GM18858 (cell line): ENCODE data around the gene TJP1.
"Not testable (repeated sequence)": the region's sequence is repeated elsewhere in the genome, so short reads cannot be mapped to it uniquely, and the experiment has no call there.

Source experiments
- ATAC-seq: cut with Tn5 transposase; IDR thresholded peaks from one replicate; pipeline ENCODE4 v1.9.1; 2021; ENCODE audit not compliant: unreplicated experiment

TJP1 gene

DNA sequence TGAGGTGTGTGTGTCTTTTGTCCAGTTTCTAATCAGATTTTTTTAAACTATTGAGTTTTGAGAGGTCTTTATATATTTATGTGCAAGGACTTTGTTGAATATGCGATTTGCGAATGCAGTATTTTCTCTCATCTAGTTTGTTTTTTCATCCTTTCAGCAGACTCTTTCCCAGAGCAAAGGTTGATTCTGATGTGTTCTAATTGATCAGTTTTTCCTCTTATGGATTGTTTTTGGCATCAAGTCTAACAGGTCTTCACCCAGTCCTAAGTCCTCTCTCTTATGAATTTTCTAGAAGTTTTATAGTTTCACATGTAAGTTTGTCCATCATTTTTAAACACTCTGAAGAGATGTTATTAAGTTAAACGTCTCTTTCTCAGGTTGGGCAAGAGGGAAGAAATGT lies 17.8 kb upstream of the TJP1 start:
- ATAC-seq, result no peak

DNA sequence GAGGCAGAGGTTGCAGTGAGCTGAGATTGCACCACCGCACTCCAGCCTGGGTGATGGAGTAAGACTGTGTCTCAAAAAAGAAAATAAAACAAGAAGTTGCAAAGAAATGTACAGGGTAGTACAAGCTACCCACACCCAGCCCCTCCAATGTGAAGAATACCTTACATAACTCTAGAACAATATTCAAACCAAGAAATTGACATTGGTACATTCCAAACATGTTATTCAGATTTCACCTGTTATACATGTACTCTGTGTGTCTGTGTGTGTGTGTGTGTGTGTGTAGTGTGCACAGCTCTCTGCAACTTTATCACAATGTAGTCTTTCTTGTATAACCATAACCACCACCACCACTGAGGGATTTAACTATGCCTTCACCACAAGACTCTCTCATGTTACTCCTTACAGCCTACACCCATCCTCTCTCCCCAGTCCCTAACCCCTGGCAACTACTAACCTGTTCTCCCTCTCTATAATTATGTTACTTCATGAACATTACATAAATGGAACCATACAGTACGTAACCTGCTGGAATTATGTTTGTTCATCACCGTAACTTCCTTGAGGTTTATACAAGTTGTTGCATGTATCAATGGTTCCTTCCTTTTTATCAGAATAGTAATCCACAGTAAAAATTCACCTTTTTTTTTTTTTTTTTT lies 16.2 kb upstream of the TJP1 start:
- ATAC-seq, result no peak

DNA sequence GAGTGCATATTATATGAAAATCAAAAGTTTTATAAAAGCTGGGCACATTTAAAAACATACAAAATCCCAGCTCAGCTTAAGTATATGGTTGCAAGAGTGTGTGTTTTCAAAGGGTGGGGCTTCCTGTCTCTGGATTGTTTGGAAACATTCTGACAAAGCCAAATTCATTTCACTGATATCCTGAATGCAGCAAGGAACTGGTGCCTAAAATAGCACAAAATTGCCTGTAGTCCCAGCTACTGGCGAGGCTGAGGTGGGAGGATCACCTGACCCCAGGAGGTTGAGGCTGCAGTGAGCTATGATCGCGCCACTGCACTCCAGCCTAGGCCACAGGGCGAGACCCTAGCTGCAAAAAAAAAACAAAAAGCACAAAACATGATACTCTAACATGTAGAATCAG lies 13.0 kb upstream of the TJP1 start:
- no peak for ATAC-seq

DNA sequence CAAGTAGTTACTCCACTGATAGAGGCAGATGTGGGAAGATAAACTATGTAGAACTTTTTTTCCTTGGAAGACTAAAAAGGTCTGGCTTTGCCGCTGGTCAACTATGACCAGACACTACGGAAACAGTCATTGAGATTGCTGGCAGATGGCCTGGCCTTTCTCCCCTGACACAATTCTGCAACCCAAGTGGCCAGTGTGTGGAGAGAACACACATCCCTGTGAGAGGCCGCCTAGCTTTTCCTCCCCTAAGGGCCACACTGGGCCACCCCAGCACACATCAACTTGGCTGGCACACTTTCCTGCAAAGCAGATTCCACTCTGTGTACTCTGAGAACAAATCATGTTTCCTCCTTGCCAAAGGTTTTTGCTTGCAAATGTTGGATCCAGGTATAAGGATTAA lies 10.4 kb upstream of the TJP1 start:
- ATAC-seq, result no peak

DNA sequence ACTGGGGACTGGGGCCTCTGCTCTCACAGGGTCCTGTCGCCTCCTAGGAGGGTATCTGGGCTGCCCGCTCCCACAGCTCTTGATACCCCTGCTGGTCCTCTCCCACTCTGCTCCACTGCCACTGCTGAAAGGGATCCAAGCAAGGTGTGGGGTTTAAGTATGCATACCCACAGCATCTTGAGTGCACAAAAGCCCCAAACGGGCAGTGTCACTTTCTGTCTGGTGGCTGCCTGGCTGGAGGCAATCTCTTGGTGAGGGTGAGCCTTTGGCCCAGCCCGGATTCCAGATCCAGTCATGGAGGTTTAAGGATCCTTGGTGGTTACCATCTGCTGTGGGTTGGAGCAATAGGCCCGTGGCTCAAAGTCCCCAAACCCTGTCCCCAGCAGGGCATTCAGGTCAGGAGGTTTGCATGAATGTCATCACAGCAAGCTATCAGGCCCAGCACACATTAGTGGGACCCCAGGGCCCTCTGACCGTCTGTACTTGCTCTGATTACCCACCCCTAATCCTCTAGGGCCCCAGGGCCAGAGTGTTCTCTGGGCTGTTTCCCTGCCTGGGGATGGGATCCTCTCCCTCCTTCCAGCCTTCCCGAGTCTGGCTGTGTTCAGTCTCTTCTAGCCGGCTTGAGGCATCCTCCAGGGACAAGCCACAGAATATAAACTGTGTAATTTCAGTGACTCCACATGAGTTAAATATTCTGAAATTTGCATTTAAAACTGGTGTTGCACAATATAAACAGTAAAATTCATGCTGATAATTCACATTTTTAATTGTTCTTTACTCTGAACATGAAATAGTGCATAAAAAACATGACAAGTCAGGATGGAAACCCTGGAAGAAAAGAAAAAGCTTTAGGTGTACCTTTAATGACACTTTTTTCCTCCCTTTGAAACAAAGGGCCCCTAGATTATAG lies 4.9 kb upstream of the TJP1 start:
- no peak for ATAC-seq

DNA sequence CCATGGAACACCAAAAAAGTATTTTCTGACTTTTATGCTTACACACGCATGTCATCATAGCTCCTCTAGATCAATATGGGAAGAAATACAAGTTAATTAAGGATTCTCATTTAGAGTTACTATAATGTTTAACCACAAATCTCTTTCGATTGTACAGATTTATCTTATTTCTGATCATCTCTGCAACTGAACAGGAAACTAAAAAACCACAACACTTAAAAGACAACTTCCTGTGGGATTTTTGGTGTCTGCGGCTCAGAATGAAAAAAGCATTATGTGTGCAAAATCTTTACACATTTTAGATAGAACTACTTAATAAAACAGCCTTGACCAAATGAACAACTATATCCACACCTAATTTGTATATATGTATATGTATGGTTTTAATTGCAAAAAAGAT lies 3.0 kb upstream of the TJP1 start:
- ATAC-seq, result peak; percentile 53

DNA sequence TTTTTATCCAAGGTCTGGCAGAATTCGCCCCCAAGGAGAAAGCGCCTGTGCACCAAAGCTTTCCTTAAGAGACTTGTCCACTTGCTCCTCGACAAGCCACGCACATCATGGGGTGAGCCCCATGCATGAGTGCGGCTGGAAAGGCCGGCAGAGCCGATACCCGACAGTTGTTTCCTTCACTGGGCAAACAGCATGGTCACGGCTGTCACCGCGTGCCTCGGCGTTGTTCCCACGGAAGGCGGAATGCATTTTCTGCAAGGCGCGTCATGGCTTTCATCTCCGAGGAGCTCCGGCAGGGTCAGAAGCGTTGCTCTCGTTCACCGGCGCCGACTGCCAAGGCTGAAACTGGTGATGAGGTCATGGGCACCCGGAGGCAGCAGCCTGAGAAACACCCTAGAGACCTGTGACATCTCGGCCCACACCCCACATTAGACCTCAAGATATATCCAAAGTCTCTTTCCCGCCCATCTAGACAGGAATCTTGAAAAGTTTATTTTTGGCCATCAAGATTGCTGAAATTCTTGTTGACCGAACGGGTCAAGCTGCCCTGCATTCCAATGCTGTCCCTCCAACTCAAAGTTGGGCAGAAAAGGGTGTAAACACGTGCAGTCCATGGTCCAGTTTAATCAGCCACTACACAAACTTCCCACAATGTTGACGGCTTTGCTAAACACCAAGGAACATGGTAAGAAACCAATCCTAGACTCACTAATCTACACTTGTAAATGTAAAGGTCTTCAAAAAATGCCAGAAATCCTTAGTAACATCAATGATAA lies 604 bp upstream of the TJP1 start:
- ATAC-seq, result no peak

DNA sequence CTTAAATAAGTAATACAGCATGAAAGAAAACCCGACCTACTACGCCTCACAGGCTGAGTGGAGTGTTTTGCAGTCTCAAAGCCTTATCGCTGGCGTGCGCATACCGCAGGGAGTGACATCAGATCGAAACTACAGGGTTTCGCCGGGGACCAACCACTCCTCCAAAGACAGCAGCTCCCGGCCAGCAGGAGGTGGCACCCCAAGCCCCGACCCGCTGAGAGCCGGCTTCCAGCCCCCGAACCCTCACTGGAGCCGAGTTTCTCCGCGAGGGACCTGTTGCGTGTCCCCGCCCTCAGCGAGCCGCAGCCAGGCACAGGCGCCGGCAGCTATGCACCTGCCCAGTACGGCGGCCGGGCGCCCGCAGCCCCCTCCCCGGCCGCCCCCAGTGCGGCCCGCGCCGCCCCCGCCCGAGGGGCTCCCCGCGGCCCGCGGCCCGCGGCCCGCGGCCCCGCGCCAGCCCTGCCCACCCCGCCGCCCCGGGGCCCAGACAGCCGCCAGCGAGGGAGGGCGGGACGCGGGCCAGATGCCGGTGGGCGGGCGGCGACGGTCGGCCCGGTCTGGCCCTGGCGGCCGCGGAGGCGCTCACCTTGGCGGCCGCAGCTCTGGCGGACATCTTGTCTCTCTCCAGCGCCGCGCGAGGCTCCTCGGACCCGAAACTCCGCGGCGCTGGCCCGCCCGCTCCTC lies 710 bp downstream of the TJP1 start:
- peak; percentile 63 for ATAC-seq

DNA sequence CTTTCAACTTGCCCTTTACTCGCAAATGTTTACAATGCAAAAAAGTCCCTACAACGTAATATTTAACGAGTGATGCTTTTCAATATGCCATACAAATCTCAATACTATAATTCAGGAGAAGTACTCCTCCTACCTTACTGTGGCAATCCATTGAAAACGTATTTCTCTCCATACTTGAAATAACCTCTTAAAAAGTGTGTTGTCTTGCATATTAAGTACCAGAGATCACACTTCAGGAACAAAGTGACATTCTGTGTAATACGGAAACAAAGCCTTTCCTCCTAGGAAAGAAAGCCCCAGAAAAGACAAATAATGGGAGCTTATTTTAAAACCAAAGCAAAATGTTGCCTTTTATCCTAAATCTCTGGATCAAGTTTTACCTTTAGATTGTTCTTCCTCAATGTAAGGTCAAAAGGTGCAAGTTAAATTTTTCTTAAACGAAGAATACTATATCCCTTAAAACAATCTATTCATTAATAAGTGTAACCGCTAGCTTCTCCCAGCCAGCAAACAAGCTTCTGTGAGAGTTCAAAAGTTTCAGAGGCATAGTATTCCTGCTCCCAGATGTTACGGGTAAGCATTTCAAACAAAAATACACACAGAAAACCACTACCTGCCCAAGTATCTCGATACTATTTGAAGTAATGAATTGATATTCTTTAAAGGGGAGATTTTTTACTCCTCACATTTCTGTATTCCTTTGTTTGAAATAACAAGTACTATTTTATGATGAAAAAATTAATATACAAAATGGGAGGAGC lies 1.7 kb downstream of the TJP1 start:
- ATAC-seq, result no peak

DNA sequence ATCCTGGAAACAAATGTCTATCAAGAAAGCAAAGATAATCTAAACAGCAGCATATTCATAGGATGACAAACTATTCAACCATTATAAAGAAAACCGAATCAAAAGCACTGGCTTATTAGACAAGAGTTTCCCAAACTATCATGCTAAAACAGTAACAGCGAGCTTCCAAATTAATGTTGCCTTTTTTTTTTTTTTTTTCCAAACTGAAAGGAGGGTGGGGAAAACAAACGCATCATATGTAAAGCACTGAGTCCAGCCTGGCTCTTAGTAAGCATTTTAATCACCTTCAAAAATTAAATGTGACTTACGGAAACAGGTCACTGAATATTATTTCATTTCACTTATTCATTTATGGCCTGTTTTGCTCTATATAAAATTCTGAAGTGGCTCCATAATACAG lies 2.3 kb downstream of the TJP1 start:
- ATAC-seq, result no peak

DNA sequence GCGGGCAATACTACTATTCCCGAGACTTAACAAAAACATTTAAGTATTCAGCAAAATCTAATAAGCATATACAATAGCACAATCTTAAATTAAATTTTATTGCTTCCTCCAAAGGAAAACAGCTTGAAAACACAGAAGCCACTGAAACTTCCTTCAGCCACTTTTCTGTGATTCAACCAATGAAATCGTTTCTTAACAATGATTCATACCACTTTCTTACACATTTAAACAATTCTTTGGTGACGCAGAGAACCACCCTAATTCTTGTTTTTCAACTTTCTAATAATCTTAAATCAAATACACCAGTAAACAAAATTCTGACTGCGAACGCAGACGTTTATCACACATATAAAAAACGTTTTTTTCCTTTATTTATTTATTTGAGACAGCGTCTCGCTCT lies 4.1 kb downstream of the TJP1 start:
- no peak for ATAC-seq

DNA sequence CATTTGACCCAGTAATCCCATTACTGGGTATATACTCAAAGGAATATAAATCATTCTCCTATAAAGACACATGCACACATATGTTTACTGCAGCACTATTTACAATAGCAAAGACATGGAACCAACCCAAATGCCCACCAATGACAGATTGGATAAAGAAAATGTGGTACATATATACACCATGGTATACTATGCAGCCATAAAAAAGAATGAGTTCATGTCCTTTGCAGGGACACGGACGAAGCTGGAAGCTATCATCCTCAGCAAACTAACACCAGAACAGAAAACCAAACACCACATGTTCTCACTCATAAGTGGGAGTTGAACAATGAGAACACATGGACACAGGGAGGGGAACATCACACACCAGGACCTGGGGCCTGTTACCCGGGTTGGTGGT lies 4.8 kb downstream of the TJP1 start:
- ATAC-seq, result not testable (repeated sequence)

DNA sequence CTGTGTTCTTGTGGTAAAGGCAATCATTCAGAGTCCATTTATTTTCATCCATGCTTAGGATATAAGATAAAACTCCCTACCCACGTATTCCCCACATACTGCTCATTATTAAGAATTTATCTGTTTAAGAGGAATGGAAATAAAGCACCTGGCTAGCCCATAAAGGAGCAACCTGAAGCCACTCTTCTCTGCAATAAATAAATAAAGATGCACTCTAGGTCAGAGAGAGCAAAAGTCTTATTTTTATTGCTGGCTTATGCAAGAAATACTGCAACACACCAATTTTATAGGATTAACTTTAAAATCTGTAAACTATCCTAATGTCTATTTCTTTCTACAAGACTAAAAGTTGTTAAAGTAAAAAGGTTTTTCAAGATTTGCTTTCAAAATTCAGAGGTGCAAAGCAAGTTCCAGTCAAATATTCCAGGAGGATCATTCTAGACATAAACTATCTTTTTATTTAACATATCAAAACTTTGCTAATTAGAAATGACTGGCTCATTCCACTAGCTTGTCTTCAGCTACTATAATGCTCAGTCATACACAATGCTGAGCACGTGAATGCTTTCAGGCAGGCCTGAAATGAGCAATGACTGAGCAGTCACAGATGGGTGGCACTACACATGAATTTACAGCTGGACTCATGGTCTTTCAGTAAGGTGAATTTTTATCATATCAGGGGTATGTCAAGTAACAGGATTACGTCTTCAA lies 7.1 kb downstream of the TJP1 start:
- ATAC-seq, result no peak

DNA sequence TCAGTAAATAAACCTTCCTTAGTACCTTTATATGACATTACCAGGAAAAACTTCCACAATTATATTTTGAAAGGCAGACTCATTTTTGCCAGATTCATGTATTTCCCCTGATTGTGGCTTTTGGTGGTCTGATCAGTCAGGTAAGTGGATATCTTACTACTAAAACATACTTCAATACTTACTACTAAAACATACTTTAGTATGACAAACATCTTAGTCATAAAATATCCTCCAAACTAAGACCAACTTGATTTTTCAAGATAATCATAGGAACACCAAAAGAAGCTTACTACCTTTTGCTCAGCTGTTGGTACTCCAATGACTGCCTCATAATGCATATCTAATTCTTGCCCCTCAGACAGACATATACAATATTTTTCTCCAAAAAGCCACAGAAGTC lies 9.3 kb downstream of the TJP1 start:
- ATAC-seq, result no peak

DNA sequence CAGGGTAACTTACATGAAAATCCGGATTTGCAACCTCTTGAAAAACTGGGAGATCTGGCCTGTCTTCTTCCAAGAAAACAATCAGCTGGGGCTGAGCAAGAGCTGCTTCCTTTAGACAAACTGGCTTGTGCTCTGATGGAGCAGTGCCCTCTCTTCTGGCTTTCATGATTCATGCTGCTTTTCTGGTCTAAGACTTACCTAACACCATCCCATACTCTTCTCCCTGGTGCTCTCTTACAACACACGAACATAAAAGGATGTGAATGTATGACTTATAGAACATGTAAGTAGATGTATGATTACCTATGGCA lies 9.9 kb downstream of the TJP1 start:
- ATAC-seq, result no peak

DNA sequence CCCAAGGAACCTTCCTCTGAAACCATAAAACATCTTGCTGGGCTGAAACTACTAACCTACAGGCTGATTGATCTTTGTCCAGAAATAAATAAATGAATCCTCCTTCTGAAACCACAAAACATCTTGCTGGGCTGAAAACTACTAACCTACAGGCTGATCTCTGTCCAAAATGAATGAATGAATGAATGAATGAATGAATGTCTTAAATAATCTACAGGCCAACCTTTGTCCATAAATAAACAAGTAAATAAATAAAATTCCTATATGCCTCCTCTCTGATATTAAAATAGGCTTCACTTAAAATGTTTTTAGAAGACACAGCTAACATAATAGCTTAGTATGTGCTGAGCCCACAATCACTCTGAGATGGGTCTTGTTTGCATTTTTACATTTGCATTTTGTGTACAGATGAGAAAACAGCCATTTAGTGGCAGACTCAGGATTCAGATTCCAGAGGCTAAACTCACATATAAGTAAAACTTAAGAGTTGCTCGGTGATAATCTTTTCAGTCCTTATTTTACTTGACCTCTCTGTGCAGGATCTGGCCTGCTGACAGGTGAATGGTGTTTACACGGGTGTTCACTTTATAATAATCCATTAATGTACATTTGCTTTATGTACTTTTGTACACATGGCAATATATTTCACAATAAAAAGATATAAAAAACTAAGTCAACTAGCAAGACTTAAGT lies 10.4 kb downstream of the TJP1 start:
- ATAC-seq, result no peak

DNA sequence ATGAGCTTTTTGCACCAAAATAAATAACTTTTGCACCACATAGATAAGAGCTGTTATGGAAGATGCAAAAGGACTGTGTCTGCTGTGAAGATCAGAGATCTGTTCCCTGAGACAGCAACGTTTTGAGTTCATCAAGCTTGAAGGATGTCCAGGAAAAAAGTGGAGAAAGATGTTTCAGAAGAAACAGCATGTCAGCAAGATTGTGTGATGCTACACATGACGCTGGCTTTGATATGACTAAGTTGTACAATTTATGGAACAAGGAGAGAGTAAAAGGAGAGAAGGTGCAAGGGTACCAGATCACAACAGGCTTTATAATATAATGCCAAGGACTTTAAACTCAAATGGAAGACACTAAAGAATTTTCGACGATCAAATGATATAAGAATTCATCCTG lies 16.6 kb downstream of the TJP1 start:
- ATAC-seq, result no peak

DNA sequence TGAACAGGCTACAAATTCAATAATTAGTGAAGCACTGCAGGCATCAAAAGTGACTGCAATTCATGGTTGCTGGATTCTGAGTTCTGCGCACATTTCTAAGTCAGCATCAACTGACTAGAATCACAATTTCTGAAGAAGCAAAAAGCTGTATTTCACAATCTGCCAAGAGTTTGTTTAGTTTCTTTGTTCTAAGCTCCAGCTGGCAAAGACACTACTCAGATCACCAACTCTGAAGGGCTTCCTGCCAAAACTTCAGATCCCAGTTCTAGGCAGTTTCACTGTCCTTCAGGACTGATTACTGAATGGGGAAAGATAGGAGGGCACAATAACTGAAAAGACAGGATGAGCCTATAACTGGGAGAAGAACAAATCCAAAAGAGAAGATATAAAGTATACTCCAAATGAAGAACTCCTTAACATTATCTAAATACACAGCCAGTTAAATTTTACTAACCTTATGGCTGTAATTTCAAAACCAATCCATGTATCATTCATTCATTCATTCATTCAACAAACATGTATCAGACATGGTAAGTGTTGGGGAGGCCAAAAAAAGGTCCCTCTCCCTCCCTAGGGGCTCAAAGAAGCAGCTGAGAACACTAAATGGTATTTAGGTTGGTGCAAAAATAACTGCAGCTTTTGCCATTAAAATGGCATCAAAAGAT lies 17.1 kb downstream of the TJP1 start:
- no peak for ATAC-seq

DNA sequence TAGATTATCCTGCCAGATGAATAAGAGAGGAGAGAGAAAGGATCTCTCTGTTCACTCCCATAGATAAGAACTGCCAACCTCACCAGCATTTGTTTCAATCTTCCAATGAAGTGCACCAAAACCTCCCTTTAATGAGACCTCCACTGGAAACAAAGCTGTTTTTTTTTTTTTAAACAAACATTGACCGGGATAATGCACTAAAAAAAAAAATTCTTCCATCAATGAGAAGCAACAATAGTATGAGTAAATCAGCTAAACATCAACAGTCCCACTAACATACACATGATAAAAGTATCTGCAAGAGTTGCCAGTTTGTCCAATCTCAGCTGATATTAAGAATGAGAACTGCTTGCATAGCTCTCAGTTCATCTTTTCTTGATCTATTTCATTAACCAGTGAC lies 19.9 kb downstream of the TJP1 start:
- ATAC-seq, result no peak
